Kidney epithelial cell (primary cell): ENCODE measurements around the gene EPB41L4B. TPM values are rescaled to one million over a fixed set of nuclear protein-coding genes. Genes with fewer than 3 reads are reported as not detected.

Source experiments
- DNase-seq: peaks from one replicate; pipeline ENCODE4 v3.0.0-alpha.2; 2010; ENCODE audit warnings: low read depth
- H3K27me3 ChIP-seq: 2 replicates; pipeline ENCODE4 v1.6.0; 2011; ENCODE audit warnings: low read length; ENCODE audit not compliant: control insufficient read depth, insufficient read depth
- H3K36me3 ChIP-seq: 2 replicates; pipeline ENCODE4 v1.5.1; 2011; ENCODE audit warnings: low read length; ENCODE audit not compliant: control insufficient read depth, insufficient read depth
- H3K4me3 ChIP-seq: 2 replicates; pipeline ENCODE4 v1.5.1; 2011; ENCODE audit warnings: low read depth, mild to moderate bottlenecking, control low read depth, low read length
- total RNA-seq: library from RNA; depleted of rRNA; stranded (reverse); fragments of >200 nt; gene quantifications from 2 replicates; pipeline ENCODE4 v1.2.3, GENCODE V29; 2015
- TF ChIP-seq, protein P1 (sequence below): IDR thresholded peaks from 2 replicates; pipeline ENCODE4 v1.5.1; 2011; ENCODE audit warnings: mild to moderate bottlenecking, moderate library complexity, low read length, control low read depth, inconsistent platforms; ENCODE audit not compliant: insufficient read depth, poor library complexity, severe bottlenecking

The EPB41L4B gene
- total RNA-seq, 1 donor from 2014 or later, result 11.0 TPM

DNA sequence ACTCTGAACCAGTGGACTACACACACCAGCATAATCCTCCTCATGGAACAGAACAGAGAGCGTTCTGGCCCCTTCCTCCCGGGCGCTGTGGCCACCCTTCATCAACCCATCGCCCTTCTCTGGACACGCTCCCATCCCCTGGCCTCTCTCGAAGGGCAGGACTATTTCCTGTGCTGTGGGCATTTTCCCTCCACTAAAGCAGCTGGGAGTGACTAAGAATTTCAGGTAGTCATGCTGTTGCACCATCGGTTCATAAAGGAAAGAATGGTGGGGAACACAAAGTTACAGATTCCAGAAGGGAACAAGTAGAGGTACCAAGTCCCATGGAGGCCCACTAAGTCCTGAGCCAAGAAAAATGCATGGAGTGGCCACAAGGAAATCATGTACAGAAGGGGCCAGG lies 68.6 kb downstream of the EPB41L4B start:
- Histone ChIP-seq H3K27me3 (no peaks in the 10 kb centered on the region), H3K4me3 (no peak overlapping the region), H3K36me3 (no peaks in the 10 kb centered on the region)
- no peak for DNase-seq
- TF ChIP-seq, protein P1, sequence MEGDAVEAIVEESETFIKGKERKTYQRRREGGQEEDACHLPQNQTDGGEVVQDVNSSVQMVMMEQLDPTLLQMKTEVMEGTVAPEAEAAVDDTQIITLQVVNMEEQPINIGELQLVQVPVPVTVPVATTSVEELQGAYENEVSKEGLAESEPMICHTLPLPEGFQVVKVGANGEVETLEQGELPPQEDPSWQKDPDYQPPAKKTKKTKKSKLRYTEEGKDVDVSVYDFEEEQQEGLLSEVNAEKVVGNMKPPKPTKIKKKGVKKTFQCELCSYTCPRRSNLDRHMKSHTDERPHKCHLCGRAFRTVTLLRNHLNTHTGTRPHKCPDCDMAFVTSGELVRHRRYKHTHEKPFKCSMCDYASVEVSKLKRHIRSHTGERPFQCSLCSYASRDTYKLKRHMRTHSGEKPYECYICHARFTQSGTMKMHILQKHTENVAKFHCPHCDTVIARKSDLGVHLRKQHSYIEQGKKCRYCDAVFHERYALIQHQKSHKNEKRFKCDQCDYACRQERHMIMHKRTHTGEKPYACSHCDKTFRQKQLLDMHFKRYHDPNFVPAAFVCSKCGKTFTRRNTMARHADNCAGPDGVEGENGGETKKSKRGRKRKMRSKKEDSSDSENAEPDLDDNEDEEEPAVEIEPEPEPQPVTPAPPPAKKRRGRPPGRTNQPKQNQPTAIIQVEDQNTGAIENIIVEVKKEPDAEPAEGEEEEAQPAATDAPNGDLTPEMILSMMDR, result no peak

DNA sequence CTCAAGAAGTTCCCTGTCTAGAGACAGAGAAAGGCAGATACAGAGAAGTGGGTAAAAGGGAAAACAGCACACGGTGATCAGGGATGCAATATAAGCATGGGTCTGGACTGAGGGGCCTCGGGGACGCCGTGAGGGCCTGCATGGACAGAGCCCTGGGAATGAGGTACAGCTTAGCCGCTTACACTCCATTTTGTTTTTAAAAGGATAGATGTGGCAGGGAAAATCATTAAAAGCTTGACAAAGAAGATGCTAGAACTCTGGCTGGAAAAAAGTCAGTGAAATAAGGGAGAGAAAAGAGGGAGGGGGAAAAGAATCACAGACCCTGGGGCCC lies 69.1 kb downstream of the EPB41L4B start:
- Histone ChIP-seq H3K4me3 (no peak overlapping the region), H3K36me3 (no peaks in the 10 kb centered on the region), H3K27me3 (no peaks in the 10 kb centered on the region)
- TF ChIP-seq, protein P1, result no peak
- DNase-seq, result no peak

DNA sequence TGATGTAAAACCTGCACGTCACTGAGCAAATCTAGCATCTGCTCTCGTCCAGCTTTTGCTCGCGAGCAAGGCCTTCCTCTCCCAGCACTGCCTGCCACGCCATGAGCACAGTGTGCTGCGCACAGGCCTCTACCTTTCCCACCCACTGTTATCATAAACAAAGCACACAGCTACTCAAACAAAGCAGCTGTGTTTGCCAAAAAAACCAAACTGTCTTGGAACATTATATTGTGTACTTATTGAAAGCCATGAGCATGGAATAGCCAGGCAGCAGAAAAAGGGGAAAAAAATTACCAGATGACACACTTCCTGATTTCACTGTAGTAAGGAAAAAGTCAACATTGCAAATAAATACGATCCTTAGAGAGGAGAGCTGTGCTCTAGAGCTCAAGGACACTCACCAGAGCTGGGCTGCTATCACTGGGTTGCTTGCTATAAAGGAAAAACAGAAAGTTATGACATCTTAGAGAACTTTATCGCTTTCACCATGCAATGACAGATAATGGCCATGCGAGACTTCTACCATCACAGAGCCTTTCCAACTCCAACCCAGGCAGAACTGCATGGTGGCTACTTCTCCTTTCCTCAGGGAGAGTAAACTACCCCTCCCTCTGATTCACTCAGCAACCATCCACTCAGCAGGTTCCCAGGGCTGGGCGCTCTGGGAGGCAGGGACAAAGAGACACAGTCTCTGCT lies 69.6 kb downstream of the EPB41L4B start:
- Histone ChIP-seq H3K4me3 (no peak overlapping the region), H3K36me3 (no peaks in the 10 kb centered on the region), H3K27me3 (no peaks in the 10 kb centered on the region)
- TF ChIP-seq, protein P1, result no peak
- no peak for DNase-seq

DNA sequence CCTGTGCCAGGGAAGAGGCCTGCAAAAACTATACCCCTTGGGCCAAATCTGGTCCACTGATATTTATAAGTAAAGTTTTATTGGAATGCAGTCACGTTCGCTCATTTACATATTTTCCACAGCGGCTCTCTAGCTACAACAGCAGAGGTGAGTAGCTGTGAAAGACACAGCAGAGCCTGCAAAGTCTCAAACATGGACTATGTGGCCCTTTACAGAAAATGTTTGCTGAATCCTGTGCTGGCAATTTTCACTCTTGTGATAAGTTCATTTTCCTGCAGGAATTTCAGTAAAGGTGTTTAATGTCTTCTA lies 70.1 kb downstream of the EPB41L4B start:
- no peak overlapping the region for H3K4me3 ChIP-seq
- H3K36me3 ChIP-seq, result no peaks in the 10 kb centered on the region
- no peak for DNase-seq
- TF ChIP-seq, protein P1, result no peak
- no peaks in the 10 kb centered on the region for H3K27me3 ChIP-seq

DNA sequence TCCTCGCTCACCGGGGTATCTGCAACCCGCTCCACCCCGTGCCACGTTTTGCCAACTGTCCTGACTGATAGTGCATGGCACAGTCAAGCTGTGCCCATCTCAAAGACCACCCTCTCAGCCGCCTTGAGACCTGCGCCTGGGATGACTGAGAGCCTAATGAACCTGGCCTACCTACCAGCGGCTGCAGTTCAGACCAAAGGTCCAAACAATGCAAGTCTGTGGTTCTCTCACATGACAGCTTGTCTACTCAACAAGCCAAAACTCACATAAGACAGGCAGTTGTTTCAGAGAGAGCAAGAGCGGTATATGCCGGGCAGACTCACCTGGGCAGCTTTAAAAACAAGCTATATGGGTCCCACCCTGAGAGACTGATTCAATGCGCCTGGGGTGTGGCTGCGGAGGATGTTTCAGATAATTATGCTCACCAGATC lies 70.5 kb downstream of the EPB41L4B start:
- Histone ChIP-seq H3K36me3 (no peaks in the 10 kb centered on the region), H3K4me3 (no peak overlapping the region), H3K27me3 (no peaks in the 10 kb centered on the region)
- no peak for DNase-seq
- TF ChIP-seq, protein P1, result no peak

DNA sequence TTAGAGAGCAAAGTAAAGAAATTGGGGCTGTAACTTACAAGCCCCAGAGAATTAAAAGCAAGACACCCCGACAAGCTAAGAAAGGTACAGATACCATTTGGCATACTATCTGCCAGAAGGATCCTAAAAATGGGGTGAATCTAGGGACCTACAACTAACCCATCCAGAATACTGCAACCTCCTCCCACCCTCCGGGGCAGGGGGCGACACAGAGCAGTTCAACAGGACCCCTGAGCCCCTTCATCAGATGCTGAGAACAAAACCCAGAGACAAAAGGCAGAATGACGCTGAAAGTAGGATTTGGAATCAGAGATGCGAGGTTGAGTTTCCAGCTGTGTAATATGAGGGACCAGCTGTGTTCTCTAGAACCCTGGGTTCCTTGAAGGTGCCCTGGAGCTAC lies 71.2 kb downstream of the EPB41L4B start:
- no peaks in the 10 kb centered on the region for H3K36me3 ChIP-seq
- TF ChIP-seq, protein P1, result no peak
- no peaks in the 10 kb centered on the region for H3K27me3 ChIP-seq
- H3K4me3 ChIP-seq, result no peak overlapping the region
- no peak for DNase-seq
